Measurements from ENCODE around the gene EXOC6B.

DNA sequence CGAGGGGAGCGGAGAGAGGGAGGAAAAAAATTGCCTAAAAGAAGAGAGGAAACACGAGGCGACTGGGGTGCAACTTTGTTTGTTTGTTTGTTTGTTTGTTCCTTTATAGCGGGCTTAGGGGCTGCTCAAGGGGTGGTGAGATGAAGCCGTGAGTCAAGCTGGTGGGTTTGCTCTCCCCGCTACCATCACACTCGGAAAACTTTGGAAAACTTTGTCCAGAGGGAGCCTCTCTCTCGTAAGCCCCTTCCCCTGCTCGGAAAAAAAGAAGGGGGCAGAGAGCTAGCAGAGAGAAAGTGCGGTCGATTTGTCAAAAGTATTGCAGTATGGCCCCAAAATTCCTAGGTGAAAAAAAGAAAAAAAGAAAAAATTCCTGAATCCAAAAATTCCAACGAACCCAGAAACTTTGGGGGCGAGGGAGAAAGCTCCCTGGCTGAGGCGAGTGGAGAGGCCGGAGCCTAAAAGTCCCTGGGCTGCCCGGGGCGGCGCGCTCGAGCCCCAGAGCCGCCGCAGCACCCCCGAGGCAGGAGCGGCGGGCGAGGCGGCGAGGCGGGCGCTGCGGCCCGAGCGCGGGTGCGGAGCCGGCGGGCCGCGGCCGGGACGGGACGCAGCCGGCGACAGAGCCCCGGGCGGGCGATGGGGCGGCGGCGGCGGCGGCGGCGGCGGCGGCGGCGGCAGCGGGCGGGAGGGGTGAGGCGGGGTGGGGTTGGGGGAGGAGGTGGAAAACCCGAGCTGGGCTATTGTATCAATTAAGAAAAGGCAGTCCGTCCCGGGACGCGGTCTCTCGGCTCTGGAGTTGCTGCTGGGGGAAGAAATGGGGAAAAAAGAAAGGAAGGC is 677.6 kb downstream of the EXOC6B start:
- TF ChIP-seq ZNF274 (IDR thresholded peaks at IDR 0.05; ENCODE audit: low read depth, low read length), result no peak
- TF ChIP-seq YY1 (IDR thresholded peaks at IDR 0.05; ENCODE audit: insufficient read depth, insufficient read length), result no peak

Data from NT2/D1 (cell line).